ENCODE data around the gene SASS6. TPM values are rescaled to one million over a fixed set of nuclear protein-coding genes. Genes with fewer than 3 reads are reported as not detected.

The SASS6 gene
- total RNA-seq, 1 donor from 2014 or later = 2.4 TPM

DNA sequence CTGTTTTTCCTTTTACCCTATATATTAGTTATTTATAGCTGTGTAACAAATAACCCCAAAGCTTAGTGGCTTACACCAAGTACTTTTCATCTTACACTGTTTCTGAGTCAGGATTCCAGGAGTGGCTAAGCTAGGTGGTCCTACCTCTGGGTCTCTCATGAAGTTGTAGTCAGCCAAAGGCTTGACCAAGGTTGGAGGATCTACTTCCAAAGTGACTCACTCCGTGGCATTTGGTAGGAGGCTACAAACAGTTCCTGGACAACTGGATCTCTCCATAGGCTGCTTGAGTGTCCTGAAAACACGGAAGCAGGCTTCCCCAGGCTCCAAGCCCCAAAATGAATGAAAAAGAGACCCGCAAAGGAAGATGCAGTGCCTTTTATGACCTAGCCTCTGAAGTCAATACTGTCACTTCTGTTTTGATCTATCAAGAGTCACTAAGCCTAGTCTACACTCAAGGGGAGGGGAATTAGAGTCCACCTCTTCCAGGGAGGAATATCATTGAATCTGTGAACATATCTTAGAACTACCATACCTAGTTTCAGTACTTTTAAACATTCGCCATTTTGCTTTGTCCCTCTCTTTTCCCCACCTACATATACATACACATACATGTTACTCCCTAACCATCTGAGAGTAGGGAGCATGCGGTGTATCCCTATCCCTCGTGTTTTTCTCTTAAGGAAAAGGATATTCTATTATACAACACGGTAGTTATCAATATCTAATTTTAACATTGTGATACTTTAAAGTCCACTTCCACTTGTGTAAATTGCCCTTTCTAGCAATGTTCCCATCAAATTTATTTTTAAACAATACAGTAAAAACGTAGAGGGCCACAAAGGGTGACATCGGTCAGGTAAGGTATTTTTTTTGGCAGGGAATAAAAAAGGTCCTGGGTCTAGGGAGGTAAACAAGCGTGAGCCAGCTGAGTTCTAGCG lies 95.7 kb downstream of the SASS6 start:
- no peaks in the 10 kb centered on the region for H3K9me3 ChIP-seq
- TF ChIP-seq, protein P1, sequence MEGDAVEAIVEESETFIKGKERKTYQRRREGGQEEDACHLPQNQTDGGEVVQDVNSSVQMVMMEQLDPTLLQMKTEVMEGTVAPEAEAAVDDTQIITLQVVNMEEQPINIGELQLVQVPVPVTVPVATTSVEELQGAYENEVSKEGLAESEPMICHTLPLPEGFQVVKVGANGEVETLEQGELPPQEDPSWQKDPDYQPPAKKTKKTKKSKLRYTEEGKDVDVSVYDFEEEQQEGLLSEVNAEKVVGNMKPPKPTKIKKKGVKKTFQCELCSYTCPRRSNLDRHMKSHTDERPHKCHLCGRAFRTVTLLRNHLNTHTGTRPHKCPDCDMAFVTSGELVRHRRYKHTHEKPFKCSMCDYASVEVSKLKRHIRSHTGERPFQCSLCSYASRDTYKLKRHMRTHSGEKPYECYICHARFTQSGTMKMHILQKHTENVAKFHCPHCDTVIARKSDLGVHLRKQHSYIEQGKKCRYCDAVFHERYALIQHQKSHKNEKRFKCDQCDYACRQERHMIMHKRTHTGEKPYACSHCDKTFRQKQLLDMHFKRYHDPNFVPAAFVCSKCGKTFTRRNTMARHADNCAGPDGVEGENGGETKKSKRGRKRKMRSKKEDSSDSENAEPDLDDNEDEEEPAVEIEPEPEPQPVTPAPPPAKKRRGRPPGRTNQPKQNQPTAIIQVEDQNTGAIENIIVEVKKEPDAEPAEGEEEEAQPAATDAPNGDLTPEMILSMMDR (IDR thresholded peaks at IDR 0.05) = no peak
- H3K36me3 ChIP-seq = no peaks in the 10 kb centered on the region
- ATAC-seq (no peak), DNase-seq (no peak)
- peak overlapping the region; percentile 89 for H3K4me3 ChIP-seq
- H3K27me3 ChIP-seq = no peaks in the 10 kb centered on the region
- intact Hi-C loops (cut with DNase I) = no loop called here
- peak overlapping the region; percentile 98 for H3K27ac ChIP-seq
- peaks cover 15% of the 10 kb centered on the region for H3K4me1 ChIP-seq

DNA sequence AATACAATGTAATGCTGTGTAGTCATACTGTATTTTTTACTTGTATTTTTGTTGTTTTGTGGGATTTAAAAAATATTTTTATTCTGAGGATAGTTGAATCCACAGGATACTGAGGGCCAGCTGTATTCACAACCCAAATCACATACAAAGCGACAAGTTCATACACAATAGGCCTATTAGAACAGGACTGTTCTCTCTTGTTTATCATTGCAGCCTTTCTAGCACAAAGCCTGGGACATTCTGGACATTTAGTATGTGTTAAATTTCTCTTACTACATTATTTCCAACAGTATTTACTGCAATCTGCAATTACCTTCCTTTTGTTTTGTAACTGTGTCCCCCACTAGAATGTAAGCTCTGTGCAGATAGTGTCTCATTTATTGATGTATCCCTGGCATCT lies 97.5 kb downstream of the SASS6 start:
- DNase-seq (no peak), ATAC-seq (no peak)
- H3K9me3 ChIP-seq = no peaks in the 10 kb centered on the region
- H3K27ac ChIP-seq = no peak overlapping the region
- peaks cover 10% of the 10 kb centered on the region for H3K4me1 ChIP-seq
- H3K4me3 ChIP-seq = no peak overlapping the region
- intact Hi-C loops (cut with DNase I) = no loop called here
- TF ChIP-seq, protein P1 (IDR thresholded peaks at IDR 0.05) = no peak
- no peaks in the 10 kb centered on the region for H3K36me3 ChIP-seq
- H3K27me3 ChIP-seq = no peaks in the 10 kb centered on the region

DNA sequence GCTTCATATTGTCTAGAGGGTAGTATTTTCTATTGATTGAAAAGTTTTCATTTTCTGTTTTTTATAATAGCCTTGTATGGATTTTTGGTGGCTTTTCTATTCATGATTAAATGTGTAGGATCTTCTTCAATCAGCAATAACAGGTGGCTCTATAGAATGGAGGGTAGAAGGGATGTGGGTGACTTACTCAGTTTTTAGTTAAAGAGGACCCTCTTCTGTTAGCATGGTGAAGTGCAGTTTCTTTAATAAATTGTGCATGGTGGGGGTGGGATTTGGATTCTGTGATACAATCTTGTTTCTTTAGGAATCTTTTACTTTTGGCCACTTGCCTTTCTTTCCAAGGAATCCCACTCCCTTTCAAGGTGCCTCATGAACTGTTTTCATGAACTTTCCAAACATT lies 98.3 kb downstream of the SASS6 start:
- DNase-seq = no peak
- no peaks in the 10 kb centered on the region for H3K36me3 ChIP-seq
- no peaks in the 10 kb centered on the region for H3K27me3 ChIP-seq
- TF ChIP-seq, protein P1 (IDR thresholded peaks at IDR 0.05) = peak; percentile 23
- no peak overlapping the region for H3K4me3 ChIP-seq
- H3K9me3 ChIP-seq = no peaks in the 10 kb centered on the region
- intact Hi-C loops (cut with DNase I) = no loop called here
- peaks cover 2% of the 10 kb centered on the region for H3K4me1 ChIP-seq
- ATAC-seq = no peak
- H3K27ac ChIP-seq = no peak overlapping the region

Other genes starting within 250 kb of the SASS6 start
- 30.4 TPM for gene SLC35A3, start 162.9 kb downstream of the SASS6 start, total RNA-seq
- gene TRMT13, start 233 bp upstream of the SASS6 start, total RNA-seq = 12.4 TPM
- gene LRRC39, start 45.3 kb upstream of the SASS6 start, total RNA-seq = 0.58 TPM
- gene DBT, start 116.9 kb upstream of the SASS6 start, total RNA-seq = 15.7 TPM
- gene RTCA, start 133.3 kb upstream of the SASS6 start, total RNA-seq = 27.7 TPM
- 12.0 TPM for gene CDC14A, start 219.6 kb upstream of the SASS6 start, total RNA-seq